Peyer's patch (tissue), 4 donors: Measurements from ENCODE around the gene ANKRD65.

Experiments
- CTCF ChIP-seq, 6 experiments: fragments of 450-650 bp in 4 of 6; fragments of 200-600 bp in 2 of 6; sonication (generic) in 1 of 6; IDR thresholded peaks; one replicate each; pipeline ENCODE4 v1.5.1; 2017 to 2019; ENCODE audit warnings: antibody characterized with exemption in 6 of 6, mild to moderate bottlenecking in 3 of 6, moderate library complexity in 1 of 6
- POLR2A ChIP-seq, 2 donors: fragments of 450-650 bp; IDR thresholded peaks; one replicate each; pipeline ENCODE4 v1.5.1; 2017; ENCODE audit warnings: antibody characterized with exemption in 2 of 2, mild to moderate bottlenecking in 2 of 2, moderate library complexity in 2 of 2

DNA sequence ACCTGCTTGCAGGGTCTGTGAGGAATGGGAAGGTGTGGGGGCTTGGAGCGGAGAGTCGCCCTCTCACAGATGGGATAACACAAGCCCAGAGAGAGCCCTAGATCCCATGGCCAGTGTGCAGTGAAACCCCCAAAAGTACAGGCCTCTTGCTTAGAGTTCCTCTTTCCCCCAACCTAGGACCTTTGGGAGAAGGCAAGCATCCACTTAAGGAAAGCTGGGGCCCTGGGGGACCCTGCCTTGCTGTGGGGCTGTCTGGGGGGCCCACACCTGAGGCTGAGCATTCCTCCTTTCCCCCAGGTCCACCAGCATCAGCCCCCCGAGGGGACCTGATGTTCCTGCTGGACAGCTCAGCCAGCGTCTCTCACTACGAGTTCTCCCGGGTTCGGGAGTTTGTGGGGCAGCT lies 15.6 kb upstream of the ANKRD65 start:
- TF ChIP-seq CTCF (IDR thresholded peaks at IDR 0.05), result no peak
- no peak for TF ChIP-seq POLR2A (IDR thresholded peaks at IDR 0.05)
